Stimulated activated CD8-positive, alpha-beta memory T cell treated with anti-CD3 and anti-CD28 coated beads, Interleukin-15, amount 100 ng/mL, for 1 hour (primary cell): ENCODE data around the gene TBC1D1.

Source experiments
- DNase-seq: peaks from one replicate; pipeline ENCODE4 v3.0.0-alpha.2; 2020; ENCODE audit warnings: low read depth

The TBC1D1 gene, protein sequence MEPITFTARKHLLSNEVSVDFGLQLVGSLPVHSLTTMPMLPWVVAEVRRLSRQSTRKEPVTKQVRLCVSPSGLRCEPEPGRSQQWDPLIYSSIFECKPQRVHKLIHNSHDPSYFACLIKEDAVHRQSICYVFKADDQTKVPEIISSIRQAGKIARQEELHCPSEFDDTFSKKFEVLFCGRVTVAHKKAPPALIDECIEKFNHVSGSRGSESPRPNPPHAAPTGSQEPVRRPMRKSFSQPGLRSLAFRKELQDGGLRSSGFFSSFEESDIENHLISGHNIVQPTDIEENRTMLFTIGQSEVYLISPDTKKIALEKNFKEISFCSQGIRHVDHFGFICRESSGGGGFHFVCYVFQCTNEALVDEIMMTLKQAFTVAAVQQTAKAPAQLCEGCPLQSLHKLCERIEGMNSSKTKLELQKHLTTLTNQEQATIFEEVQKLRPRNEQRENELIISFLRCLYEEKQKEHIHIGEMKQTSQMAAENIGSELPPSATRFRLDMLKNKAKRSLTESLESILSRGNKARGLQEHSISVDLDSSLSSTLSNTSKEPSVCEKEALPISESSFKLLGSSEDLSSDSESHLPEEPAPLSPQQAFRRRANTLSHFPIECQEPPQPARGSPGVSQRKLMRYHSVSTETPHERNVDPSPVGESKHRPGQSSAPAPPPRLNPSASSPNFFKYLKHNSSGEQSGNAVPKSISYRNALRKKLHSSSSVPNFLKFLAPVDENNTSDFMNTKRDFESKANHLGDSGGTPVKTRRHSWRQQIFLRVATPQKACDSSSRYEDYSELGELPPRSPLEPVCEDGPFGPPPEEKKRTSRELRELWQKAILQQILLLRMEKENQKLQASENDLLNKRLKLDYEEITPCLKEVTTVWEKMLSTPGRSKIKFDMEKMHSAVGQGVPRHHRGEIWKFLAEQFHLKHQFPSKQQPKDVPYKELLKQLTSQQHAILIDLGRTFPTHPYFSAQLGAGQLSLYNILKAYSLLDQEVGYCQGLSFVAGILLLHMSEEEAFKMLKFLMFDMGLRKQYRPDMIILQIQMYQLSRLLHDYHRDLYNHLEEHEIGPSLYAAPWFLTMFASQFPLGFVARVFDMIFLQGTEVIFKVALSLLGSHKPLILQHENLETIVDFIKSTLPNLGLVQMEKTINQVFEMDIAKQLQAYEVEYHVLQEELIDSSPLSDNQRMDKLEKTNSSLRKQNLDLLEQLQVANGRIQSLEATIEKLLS (N-terminal part only)

DNA sequence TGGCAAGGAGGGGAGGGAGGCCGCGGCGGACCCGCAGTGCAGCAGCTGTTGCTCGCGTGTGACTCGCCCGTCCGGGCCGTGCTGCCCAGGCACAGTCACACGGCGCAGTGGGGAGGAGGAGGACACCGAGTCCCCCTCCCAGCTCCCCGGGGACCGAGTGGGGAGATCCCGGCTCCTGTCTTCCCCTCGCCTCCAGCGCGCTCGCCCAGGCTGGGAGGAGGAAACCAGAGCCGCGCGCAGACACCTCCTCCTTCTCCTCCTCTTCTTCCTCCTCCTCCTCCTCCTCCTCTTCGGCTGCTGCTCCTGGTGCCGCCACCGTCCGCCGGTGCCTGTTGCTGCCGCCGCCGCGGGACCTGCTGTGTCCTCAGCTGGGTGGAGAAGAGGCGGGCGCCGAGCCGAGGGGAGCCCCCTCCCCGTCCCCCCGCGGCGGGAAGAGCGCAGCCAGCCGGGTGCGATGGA is at the start of gene TBC1D1:
Gene TBC1D1, plus strand, starts transcription at position 284 of the 459 bp plus-strand sequence. CDS start 11,012 bp downstream, outside the sequence.
- DNase-seq: peak; percentile 13

DNA sequence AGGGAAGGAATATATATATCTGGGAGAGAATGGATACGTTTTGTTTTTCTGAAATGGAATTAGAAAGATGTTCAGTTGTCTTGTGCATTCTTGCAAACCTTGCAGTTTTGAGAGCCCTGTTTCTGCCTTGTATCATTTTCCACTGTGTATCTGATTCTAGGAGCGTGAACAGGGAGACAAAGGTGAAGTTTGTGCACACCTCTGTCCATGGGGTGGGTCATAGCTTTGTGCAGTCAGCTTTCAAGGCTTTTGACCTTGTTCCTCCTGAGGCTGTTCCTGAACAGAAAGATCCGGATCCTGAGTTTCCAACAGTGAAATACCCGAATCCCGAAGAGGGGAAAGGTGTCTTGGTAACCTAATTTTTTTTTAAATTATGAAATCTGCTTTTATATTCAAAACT is 46.7 kb upstream of the TBC1D1 start:
- DNase-seq: no peak

DNA sequence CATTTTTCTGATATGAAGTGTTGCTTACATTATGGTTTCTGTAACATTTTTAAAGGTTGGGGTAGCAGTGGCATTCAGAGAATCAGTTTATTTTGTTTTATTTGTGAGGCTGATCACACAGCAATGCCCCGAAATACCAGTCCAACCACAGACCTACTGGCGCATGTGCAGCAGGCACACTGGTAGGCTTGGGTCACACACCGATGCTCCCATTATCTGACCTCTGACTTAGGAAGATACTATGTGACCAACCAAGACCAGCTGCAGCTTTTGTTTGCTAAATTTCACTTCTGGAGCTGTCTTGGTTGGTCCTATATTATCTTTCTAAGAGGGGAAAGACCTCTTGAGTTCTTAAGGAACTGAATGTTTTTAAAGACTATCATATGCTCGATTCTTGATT is 45.7 kb upstream of the TBC1D1 start:
- DNase-seq: no peak

DNA sequence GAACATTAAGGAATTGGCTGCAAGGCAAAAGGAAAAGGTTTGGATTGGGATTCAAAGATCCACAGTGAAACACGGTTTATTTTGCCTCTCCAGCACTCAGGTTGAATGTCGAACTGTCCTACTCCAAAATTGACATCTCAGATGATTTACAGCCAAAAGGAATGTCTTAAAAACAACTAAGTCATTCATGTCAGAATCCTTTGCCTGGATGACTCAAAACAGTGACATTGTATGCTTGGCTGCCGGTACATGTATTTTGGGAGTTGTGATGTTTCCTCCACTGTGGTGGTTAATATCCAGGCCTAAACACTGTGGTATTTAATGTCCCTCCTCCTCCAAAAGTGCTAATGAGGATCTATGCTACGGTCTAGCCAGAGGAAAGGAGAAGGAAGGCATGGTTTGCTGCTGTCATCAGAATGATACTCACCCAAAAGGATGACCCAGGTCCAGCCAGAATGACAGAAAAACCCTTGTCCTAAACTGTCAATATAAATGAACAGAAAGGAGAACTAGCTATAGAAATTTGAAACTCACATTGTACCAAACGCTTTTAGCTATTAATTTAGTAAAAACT is 43.5 kb upstream of the TBC1D1 start:
- no peak for DNase-seq

DNA sequence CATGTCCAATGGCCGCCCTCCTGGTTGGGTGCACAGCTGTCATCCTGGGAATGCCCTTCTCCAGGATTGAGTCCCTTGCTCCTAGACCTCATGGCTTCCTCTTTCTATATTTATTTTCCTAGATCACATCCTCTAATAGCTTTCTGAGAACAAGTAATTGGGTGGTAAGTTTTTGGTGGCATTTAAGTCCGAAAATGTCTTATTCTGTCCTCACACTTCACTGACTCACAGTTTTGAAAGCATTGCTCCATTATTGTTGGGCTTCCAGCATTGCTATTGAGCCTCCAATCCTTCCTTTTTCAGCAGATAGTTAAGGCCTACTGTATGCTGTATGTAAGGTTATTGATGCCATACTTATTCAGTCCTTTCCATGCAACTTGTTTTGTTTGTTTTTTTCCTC is 38.5 kb upstream of the TBC1D1 start:
- no peak for DNase-seq

DNA sequence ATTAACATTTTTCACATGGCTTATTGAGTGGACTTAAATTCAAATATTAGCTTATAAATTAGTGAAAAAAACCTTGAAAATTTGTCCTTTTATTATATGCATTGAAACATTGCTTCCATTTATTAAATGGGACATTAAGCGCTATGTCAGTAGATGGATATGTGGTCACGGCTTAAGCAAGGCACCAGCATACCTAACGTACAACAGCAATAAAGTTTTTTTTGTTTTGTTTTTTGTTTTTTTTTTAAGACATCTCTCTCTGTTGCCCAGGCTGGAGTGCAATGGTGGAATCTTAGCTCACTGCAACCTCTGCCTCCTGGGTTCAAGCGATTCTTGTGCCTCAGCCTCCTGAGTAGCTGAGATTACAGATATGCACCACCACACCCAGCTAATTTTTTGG is 32.8 kb upstream of the TBC1D1 start:
- no peak for DNase-seq

DNA sequence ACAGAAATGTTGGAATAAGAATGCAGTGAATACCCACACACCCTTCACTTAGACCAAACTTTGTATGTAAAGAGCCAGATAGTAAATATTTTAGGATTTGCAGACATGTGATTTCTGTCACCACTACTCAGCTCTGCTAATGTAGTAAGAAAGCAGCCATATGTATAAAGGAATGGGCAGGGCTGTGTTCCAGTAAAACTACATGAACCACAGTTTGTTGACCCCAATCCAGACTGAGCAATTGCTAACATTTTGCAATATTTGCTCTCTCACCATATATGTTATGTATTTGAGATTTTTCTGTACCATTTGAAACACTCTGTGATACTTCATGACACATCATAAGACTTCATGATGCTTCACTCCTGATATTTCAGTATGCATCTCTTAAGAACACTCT is 32.0 kb upstream of the TBC1D1 start:
- DNase-seq: no peak

DNA sequence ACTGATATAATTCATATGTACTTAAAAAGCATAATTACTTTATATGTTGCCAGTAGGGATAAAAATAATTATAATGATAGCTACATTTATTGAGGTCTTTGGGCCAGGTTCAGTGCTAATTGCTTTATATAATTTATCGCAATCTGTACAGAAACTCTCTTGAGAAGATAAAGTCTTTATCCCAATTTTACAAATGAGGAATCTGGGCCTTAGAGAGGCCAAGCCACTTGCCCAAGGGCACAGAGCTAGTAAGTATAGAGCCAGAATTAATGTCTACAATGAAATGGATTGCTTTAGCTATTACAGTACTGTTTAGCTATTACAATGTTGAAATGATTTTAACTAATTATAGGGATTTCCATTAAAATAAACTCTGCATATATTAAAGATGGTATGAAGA is 30.6 kb upstream of the TBC1D1 start:
- DNase-seq: no peak

DNA sequence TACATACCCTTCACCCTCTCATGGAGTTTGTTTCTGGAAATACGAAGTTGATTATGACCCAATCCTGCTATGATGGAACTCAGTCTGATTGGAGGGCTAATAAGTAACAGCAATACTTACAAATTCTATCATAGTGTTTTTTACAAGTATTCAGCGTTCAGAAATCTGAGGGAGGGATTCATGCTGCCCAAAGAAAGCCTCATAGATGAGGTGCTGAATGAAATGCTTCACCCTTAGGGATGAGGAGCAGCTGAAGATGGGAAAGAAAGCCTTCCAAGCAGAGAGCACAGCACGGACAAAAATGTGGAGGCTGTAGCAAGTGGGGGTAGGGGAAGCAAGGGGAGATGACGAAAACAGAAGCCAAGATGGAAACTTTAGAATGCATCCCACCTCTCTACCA is 27.9 kb upstream of the TBC1D1 start:
- no peak for DNase-seq

DNA sequence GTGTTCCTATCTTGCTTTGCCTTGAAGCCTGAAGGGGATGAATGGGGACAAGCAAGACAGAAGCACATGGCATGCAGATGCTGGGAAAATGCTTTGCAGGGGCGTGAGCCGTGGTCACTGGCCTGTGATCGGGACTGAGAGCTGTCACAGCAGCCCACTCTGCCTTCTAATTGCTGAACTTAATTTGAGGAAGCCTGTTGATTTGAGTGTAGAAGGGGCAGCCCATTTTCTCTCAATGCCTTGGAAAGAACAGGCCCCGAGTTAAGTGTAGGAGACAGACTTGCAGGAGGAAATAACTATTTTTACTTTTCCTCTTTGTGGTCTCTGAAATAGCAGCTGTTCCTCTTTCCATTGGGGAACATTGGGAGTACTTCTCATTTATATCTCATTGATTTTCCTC is 26.1 kb upstream of the TBC1D1 start:
- DNase-seq: no peak

DNA sequence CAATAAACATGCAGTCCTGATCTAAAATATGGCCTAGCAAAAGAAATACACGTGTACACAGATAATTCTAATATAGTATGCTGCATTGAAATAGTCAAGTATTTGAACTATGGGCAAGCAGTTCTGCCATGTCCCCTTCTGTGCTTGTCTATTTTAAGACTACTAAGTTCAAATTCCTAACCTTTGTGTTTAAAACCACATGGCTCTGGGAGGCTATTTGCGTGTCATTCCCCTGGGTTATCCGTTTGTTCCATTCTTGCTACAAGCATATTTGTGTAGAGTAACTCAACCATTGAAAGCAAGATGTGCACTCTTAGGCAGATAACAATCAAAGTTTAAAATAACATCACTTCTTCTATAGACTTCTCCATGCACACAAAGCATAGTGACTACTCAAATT is 25.4 kb upstream of the TBC1D1 start:
- DNase-seq: no peak

DNA sequence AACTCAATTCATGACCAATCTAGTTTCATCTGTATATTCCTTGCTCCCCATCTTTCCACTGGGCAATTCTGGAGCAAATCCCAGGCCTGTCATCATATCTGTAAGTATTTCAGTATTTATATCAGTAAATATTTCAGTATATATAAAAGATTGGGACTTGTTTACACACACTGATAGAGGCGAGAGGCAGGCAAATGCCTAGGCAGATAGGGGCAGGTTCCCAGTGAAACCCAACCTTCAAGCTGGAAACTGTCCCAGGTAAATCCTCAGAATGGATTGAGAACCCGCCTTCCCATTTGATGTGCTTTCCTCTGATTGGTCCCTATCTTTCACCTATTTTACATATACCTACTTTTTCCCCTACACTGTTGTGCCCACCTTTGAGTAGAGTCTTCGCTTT is 23.8 kb upstream of the TBC1D1 start:
- no peak for DNase-seq

DNA sequence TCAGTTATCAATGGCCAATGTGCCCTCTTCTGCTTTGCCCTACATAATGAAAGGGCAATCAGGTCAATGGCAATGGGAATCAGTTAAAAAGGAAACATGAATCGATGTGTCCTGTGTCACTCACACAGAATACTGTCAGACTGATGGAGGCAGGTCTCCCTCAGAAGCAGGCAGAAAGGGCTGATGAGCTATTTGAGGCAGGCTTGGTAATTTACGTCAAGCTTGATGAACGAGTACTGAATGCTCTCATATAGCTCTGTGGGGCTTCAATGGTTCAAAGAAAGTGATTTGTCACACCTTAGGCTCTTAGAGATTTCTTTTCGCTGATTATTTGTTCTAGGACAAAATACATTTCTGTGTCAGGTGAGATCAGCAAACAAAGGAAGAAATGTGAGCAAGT is 22.6 kb upstream of the TBC1D1 start:
- no peak for DNase-seq

DNA sequence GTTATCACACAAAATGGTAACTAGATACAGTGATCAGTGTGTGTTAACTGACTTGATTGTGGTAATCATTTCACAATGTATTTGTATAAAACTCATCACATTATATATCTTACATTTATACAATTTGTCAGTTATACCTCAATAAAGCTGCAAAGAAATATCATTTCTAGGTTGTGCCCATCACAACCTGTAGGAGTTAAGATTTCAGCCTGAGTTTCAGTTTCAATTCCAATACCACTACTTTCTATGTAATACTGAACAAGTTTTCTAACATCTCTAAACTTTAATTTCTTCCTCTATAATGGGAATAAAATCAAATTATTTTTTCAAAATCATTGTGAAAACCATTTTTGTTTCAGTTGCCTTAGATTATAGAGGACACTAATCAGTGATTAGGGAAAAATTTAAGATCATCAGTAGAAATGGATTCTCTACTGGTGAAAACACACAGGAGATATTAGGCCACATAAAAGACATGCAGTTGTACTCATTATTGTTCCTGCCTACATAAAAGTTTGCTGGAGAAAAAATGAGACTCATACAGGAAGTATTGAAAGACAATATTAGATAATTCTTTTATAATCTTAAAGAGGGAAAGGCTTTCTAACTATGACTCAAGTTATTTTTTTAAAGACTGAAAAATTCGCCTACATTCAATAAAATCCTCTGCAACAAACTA is 18.4 kb upstream of the TBC1D1 start:
- DNase-seq: no peak

DNA sequence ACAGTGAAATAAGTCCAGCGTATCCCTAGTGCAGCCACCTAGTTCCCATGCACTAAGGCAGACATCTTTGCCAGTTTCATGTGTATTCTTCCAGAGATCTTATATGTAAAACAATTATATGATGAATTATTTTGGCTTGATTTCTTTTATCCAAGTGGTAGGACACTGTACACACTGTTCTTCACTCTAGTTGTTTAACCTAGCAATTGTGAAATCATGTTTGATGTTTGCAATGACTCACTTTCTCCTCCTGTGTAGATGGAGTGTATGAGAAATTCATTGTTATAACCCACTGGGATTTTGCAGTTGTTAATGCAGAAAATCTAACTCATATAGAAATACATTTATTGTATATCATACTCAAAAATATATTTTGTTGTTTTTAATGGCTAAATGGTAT is 17.5 kb upstream of the TBC1D1 start:
- DNase-seq: no peak

DNA sequence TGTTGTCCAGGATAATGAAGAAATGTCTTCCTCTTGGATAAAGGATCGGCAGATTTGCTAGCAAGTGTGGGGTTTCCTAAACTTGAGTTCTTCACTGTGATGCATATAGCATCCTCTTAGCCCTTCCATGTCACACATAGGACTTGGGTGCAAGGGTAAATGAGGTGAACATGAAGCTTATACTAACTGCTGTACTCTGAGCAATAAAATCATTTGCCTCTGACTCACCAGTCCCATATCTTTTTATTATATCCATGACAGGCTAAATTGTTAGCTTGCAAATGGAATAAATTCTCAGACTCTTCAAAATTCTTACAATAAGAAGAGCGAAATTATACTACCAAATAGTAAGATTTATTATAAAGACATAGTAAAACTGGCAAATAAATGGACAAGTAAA is 14.7 kb upstream of the TBC1D1 start:
- DNase-seq: no peak

DNA sequence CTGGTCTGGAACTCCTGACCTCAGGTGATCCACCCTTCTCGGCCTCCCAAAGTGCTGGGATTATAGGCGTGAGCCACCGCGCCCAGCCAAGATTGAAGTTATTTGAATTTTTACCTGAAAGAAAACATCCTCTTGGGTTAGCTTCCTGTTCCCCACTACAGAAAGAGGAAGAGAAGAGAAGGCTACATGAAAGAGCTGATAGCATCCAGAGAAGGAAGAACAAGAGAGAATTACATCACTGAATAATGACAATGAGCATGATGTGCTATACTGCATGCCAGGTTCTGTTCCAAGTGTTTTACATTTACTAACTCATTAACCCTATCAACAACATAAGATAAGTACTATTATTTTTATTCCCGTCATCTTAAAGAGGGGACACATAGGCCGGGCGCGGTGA is 11.5 kb upstream of the TBC1D1 start:
- no peak for DNase-seq

DNA sequence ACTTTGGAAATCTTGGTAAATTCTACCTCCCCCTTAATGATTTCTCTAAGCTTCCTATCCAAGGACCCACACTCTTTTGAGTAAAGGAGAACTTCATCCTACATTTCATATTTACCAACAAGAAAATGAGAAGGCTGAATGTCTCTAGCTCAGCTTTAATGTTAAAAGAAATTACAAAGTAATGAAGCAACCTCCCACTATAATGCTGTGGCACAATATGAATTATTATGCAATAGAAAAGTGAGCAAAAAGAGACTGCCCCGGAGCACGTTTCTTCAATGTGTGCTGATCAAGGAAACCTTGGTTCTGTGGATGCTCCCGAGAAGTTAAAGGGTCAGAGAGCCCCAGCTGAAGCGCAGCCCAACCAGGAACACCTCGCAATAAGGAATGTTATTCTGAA is 9.1 kb upstream of the TBC1D1 start:
- no peak for DNase-seq

DNA sequence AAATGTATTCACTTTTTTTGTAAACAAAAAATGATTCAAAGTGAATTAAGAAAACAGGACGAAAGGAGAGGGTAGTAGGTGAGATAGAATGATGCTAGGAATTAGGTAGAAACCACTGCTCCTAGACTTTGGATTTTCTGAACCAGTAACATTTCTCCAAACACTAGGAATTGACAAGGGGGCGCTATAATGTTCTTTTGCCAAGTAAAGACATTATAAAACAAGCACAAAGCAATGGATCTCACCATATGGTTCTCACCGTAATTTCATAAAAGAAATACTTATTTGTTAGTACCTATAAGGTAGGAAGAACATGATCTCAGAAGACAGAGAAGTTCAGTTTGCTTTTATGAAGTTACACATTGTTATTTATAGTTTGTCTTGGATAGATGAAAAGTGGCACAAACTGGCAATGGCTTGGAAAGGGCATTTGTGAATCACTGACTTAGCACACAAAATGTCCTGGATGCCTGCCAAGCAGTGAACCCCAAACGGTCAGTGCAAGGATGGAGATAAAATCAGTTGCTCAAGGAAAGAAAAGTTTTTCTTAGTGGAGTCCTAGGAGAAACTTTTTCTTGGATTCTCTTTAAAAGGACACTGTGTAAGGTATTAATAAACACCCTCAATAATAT is 8.1 kb upstream of the TBC1D1 start:
- no peak for DNase-seq

DNA sequence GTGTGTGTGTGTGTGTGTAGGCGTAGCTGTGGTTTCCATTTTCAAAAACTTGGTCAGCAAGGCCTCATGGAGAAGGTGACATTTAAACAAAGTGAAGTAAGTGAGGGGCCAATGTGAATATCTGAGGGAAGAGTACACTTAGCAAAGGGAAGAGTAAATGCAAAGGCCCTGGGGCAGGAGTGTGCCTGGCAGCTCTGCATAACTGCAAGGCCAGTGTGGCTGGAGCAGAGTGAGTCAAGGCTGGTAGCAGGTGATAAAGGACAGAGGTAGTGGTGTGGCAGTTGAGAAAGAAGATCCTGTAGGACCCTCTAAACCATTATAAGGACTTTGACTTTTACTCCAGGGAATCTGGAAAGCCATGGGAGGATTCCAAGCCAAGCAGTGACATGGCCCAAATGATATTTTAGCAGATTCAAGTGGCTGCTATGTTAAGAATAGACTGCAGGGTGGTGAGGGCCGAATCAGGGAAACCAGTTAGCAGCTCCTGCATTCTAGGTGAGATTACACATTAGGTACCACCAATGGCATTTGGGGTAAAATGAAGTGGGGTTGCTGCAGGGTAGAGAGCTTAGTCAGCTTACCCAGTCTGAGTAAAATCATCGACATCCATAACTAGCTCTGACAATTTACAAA is 5.9 kb upstream of the TBC1D1 start:
- no peak for DNase-seq

DNA sequence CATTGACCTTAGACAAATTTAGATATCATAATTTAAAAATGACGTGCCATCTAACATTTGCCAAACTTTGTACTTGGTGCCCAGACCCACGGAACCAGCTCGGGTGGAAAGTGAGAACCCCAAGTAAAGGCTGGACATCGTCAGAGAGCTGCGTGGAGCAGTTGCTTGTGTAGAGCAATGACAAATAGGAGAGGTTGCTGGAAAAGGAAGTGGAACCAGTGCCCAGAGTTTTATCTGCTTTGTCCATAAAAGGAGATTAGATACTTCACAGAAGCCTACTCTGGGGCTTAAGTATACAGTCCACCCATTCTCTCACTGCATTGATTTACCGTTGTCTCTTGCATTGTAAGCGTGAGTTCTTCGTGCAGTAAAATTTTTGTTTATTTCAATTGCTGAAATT is 5.4 kb upstream of the TBC1D1 start:
- DNase-seq: no peak
